Fibroblast of peridontal ligament (primary cell): ENCODE measurements around the gene ABCC11.
"Not testable (repeated sequence)": the region's sequence is repeated elsewhere in the genome, so short reads cannot be mapped to it uniquely, and the experiment has no call there.

Source experiments
- DNase-seq: peaks from one replicate; pipeline ENCODE4 v3.0.0-alpha.2; 2010; ENCODE audit errors: extremely low read depth

The ABCC11 gene

DNA sequence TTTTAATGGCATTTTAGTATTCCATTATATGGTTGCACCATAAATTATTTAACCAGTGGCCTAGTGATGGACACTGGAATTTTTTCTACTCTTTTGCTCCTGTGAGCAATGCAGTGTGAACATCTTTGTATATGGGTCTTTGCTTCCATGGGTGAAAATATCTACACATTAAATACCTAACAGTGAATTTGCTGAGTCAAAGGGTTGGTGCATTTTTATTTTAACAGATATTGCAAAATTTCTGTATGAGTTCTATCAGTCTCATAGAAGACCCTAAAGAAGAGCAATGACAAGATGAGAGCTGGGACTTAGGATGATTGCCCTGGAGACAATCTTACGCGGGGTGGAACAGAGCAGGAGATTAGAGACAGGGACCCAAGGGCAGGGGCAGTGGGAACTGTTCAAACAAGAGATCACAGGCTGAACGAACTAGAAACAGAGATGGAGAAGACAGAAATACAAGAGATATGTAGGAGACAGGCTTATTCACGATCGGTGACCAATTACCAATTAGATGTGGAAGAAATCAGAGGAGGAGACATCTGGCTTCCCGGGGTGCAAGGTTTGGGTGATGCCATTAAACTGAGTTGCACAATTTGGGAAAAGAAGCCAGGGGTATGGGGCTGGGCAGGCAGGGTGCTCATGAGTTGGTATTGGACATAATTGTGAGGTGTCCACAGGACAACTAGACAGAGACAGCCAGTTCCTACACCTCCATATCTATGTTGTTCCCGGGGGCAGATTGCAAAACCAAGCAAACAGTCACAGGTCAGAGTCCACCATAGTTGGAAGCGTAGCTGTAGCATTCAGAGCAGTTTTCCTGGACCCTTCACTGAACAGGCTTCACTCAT lies 43.1 kb downstream of the ABCC11 start:
- DNase-seq = no peak

DNA sequence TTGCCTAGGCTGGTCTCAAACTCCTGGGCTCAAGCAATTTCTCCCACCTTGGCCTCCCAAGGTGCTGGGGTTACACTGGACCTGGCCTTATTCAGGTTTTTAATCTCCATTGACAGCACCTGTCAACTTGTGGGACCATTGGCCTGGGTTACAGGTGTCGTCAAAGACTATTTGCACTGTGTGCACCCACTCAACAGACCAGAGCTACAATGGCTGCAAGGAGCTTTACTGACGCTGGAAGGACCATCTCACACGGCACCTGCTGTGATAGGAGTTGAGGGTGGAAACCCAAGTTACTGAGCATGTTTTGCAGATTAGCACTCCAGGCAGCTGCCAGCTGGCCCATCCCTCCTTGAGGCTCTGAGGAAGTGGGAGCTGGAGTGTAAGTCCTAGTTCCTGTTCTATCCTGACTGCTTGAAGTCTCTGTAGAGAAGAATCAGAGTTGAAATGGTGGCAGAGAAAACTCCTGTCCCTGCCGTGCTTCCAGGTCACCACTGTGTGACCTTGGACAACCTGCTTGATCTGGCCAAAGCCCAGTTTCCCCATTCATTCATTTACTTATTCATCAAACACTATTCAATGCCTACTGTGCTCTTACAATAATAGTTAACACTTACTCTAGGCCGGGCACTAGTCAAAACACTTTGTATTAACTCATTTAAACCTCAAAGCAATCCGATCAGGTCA lies 45.7 kb downstream of the ABCC11 start:
- no peak for DNase-seq

DNA sequence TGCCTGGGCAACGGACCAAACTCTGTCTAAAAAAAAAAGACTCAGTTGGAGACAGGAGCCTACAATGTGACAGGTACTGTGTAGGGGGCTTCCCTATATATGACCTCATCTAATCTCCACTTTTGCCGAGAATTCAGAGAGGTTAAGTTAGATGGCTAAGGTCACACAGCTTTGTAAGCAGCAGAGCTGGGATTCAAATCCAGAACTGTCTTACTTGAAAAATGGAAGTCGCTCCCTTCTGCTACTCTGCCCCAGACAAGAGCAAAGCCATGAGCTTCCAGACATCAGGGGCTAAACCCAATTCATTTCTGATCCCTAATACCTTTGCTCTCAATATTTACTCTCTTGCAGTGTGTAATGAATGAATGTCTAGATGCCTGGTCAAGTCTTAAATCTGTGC lies 50.0 kb downstream of the ABCC11 start:
- no peak for DNase-seq

DNA sequence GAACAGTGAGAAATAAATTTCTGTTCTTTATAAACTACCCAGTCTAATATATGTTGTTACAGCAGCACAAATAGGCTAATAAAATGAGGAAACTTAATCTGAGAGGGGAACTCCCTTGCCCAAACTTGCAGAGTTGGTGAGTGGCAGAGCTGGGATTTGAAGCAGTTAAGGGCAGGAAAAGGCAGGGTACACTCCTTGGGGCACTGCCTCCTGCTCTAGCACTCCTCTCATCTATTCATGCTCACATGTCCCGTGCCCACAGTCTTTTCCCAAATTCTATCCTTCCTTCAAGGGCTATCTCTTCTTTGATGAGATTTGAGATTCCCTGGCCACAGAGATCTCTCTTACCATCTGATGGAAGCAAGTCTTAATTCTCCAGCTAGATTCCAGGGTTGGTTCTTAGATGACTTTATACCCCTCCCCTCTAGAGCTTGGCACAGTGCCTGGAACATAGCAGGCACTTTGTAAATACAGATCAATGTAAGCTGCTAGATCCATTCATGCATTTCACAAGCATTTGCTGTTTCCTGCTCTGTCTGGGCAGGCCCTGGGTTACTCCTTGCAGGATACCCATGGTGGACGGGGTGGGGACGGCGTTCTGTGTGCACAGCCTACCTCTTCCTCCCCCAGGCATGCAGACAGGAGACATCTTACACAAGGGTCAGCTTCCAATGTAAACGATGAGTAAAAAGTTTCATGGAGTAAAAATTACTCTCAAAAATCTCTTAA lies 52.3 kb downstream of the ABCC11 start:
- DNase-seq = peak; percentile 43

DNA sequence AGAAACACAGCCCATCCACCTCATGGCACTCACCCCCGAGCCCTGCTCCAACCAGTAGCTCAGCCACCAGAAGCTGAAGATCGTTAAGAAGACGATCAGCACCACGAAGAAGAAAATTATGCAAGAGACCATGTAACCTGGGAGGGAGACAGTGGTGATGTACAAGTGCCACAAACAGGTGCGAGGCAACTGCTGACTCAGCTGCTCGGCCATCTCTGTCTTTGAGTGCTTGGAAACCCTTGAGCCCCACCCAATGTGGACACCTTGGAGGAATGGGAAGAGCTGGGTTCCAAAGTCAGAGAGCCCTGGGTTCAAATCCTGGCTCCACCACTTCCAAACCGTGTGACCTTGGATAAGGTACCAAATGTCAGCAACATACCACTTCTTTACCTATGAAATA lies 53.5 kb downstream of the ABCC11 start:
- no peak for DNase-seq

DNA sequence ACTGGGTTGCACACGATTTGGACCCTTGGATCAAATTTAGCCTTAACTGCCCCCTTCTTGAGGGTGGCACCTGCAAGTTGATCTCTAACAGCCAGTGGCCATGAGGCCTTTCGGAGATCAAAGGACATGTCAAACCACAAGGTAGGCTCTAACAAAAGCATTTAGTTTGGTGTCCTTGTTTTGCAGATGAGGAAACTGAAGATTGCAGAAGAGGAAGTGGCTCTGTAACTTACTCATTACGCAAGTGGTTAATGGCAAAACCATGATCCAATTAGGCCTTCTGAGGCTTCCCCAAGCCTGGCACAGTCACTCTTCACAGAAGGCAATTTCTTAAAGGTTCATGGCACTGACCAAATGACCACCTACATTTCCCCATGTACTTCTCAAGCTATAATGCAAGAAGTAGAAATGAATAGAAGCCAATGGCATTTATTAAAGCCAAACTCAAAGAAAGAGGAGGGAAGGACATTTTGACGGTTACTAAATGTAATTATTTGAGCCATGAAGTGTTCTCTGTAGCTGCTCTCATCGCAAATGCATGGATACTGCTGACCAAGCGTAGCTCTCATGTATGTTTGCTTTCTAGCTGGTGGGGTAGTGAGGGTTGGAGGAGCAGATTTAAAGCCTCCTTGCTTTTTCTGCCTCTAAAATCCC lies 58.8 kb downstream of the ABCC11 start:
- no peak for DNase-seq

DNA sequence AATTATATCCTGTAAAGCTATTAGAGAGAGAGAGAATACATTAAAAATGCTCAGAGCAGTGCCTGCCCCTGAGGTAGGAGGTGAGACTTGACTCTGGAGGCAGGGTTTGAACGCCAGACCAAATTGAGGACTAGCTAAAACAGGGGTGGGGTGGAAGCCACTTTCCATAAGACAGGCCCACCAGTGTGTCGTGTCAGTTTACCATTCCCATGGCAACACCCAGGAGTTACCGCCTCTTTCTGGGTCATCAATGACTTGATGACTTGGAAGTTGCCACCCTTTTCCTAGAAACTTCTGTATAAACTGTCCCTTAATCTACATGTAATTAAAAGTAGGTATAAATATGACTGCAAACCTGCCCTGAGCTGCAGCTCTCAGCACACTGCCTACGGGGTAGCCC lies 59.6 kb downstream of the ABCC11 start:
- no peak for DNase-seq

DNA sequence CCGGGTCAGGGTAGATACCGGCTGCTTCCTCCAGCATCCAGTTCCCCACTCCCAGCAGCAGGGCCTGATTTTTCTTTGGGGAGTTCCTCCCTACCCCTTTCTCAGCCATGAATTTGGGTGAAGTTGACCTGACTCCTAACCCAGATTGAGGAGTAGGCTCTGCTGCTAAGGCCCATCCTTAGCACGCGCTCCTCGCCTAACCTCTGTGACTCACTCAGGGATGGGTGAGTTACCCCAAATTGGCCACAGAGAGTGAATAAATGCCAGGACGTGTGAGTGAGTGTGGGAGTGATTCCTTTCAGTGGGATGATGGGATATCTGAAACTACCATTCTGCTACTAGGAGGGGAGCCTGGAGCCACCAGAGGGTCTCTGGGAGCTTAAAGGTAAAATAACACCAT lies 62.7 kb downstream of the ABCC11 start:
- no peak for DNase-seq

DNA sequence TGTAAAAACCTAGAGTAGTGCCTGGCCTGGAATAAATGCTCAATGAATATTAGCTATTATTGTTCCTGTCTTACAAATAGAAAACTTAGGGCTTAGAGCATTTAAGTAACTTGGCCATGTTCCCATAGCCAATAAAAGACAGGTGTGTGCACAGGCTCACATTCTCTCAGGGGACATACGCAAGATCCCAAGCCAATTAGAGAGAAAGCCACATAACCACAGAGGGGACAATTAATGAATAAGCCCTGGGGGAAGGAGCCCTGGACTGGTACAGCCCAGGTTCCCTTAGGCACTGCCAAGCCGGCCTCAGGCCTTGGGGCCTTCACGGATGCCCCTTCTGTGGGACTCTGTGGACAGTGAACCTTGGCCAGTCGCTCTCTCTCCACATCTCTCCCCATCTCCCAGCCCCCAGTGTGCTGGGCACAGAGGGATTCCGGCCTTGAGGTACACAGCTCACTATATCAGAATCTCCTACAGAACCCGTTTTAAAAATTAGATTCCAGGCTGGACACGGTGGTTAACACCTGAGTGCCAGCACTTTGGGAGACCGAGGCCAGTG lies 64.3 kb downstream of the ABCC11 start:
- DNase-seq = no peak

DNA sequence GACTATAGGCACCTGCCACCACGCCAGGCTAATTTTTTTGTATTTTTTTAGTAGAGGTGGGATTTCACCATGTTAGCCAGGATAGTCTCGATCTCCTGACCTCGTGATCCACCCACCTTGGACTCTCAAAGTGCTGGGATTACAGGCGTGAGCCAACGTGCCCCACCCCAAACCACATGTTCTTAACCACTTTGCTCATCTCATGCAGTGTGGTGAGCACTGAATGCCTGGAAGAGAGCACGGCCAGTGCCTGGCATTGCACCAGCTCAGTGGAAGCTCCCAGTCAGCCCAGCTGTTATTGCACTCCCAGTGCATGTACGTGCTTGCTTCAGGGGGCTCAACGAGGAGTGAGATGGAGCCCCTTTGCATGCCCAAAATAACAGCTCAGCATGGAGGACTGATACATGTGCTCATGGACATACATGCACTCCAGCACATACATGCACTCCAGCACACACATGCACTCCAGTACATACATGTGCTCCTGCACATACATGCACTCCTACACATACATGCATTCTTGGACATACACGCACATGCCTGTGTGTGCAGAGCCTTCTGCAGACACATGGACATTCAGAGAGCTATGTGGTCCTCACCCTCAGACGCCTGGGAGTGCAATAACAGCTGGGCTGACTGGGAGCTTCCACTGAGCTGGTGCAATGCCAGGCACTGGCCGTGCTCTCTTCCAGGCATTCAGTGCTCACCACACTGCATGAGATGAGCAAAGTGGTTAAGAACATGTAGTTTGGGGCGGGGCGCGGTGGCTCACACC lies 65.4 kb downstream of the ABCC11 start:
- DNase-seq = not testable (repeated sequence)

DNA sequence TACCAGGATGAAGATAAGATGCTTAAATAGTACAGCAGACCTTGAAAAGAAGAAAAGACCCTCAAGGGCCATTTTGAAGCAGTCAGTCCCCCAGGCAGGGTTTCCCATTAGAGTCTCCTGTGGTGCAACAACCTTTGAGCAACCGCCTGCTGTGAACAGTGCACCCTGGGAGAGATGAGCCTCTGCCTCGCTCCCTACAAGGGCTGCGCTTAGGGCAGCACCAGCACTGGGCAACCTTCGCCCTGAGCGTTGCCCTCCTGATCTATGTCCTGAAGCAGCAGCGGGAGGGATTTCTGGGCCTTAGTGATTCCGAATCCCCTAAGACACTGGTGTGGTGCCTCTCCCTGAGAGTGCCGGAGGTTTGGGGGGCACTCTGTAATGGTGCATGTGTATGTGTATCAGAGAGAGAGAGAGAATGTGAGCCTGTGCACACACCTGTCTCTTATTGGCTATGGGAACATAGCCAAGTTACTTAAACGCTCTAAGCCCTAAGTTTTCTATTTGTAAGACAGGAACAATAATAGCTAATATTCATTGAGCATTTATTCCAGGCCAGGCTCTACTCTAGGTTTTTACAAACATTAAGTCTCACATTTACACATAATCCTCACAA lies 66.4 kb downstream of the ABCC11 start:
- no peak for DNase-seq

DNA sequence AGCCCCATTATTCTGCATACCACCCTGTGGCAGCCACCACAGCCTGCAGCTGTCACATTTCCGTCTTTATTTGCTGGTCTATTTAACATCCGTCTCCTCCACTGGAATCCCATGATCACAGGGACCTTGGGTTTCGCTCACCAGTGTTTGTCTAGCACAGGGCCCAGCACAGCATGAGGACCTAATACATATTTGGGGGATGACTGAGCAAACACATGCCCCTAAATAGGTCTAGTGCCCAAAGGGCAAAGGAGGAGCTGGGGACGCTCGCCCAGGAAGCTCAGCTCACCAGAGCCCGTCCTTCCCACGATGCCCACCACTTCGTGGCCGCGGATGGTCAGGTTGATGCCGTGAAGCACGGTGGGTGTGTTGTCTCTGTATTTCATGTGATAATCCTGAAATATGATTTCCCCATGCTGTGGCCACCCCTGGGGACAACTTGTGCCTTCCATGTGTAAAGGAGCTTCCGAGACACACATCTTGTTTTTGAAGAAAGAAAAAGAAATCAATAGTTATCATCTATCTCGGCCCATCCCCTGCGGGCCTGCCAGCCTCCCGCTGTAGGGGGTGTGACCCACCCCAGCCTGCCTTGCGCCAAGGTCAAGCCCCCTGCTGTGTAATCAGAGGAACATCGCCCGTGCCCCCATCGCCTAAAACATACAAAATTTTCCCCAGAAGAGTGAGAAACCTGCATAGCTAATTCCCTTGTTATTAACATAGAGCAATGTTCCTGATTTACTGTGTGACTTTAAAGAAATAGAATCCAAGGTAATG lies 70.5 kb downstream of the ABCC11 start:
- no peak for DNase-seq

DNA sequence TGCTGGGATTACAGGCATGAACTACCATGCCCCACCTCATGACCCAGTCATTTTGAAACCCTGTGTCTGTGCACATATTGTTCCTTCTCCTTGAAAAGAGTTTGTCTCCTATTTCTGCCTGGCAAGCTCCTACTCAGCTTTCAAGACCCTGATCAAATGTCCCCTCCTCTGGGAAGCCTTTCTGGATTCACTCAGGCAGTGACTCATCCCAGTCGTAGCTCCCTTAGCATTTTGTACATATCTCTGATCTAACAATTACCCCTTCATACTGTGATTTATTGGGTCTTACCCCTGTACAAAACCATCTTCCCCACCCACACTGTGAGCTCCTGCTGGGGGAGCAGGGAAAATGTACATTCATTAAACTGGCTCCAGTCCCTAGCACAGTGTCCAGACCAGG lies 73.5 kb downstream of the ABCC11 start:
- no peak for DNase-seq

DNA sequence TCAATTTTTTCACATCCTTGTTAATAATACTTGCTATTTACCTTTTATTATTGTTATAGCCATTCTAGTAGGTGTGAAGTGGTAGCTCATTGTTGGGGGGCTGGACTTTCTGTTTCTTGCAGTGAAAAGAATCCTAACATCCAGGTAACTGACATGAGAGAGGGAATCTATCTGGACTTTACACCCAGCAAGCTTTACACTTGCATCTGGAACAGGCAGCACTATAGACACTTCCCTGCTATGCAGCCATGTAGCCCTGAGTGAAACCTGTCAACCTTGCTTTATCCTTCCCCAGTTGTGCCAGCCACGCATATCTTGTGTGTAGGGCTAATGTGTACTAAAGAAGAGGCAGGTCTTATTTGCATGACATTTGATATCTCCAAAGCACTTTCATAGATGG lies 74.7 kb downstream of the ABCC11 start:
- DNase-seq = no peak

DNA sequence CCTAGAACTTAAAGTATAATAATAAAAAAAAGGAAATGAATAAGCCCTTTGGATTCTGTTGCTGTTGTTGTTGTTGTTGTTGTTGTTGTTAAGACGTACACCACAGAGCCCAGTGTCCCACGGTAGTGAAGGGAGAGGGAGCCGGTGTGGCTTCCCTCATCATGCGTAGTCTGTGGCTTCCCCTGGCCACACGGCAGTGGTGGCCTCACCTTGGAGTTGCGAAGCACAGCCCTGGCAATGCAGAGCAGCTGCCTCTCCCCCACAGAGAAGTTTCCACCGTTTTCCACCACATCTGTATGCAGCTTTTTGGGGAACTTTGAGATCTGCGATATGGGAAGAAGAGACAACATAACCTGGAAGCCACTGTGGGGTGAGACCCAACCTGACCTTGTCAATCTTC lies 77.4 kb downstream of the ABCC11 start:
- no peak for DNase-seq

DNA sequence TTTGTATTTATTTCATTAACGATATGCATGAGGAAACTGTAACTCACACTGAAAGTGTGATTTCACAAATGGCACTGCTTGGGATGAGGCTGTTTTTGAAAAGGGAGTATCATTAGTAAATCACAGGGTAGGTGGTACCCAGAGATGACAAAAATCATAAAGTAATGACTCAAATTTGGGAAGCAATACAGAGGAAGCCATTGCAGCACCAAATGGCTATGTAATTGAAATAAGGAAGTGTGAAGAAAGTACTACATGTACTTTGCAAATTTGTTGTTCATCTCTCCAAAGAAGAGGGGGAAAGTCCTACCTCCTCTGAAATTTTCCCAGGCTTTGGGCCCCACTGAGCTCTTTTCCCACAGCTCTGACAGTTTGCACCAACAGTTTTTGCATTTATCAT lies 79.3 kb downstream of the ABCC11 start:
- DNase-seq = no peak

DNA sequence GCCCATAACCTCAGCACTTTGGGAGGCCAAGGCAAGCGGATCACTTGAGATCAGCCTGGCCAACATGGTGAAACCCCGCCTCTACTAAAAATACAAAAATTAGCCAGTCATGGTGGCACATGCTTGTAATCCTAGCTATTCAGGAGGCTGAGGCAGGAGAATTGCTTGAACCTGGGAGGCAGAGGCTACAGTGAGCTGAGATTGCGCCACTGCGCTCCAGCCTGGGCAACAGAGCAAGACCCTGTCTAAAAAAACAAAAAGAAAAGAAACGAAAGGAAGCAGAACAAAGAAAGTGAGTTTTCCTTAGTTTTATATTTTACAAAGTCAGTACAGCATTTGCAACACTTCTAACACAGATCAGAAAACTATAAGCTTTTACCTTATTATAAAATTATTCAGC lies 80.7 kb downstream of the ABCC11 start:
- not testable (repeated sequence) for DNase-seq

DNA sequence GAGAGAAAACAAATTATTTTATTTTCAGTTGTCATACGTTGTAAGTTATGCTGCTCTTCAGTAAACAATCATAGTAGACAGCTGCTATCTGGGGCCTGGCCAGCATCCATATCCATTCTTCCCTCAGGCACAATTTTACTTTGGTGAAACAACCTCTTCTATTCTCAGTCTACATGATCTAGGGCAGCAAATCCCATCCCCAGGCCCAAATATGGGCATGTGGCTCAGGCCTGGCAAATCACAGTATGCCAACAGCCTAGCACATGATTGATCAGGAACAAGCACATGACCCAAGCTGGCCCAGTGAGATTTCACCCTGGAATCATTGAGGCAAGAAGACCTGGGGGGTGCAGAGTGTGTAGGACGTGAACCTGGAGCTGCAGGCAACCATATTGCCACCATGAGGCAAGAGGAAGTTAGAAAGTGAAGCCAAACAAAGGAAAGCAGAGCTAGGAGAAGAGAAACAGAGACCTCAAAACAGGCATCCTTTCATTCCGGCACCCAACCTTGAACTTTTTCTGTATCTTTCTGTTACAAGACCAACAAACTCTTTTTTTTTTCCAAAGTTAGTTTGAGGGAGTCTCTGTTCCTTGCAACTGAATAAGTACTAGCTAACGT lies 81.3 kb downstream of the ABCC11 start:
- peak; percentile 17 for DNase-seq
